ENCODE measurements around the gene KDM6A.

- TF ChIP-seq ZNF850 (CRISPR knock-in tag; conservative IDR thresholded peaks at IDR 0.05) (no peak), ZNF260 (CRISPR knock-in tag; IDR thresholded peaks at IDR 0.05; ENCODE audit: borderline replicate concordance, low read depth) (no peak), ZNF768 (CRISPR knock-in tag; IDR thresholded peaks at IDR 0.05) (no peak), TAF1 (CRISPR knock-in tag; IDR thresholded peaks at IDR 0.05) (no peak), EZH2 (conservative IDR thresholded peaks at IDR 0.05; ENCODE audit: low read depth, low read length) (no peak), E2F5 (CRISPR knock-in tag; conservative IDR thresholded peaks at IDR 0.05) (no peak), DNMT3B (CRISPR knock-in tag; conservative IDR thresholded peaks at IDR 0.05) (no peak), RERE (CRISPR knock-in tag; IDR thresholded peaks at IDR 0.05; ENCODE audit: low read depth) (no peak), TFAP4 (IDR thresholded peaks at IDR 0.05; ENCODE audit: borderline replicate concordance, low read depth) (no peak), ZNF749 (CRISPR knock-in tag; IDR thresholded peaks at IDR 0.05; ENCODE audit: borderline replicate concordance) (no peak), ZNF280D (CRISPR knock-in tag; IDR thresholded peaks at IDR 0.05) (no peak), NR3C1 (CRISPR knock-in tag; IDR thresholded peaks at IDR 0.05) (no peak), ZNF280B (CRISPR knock-in tag; IDR thresholded peaks at IDR 0.05; ENCODE audit: borderline replicate concordance) (no peak), JUND (CRISPR knock-in tag; IDR thresholded peaks at IDR 0.05) (no peak)
Observed at GRCh38 chrX:45001048-45001447, 128.1 kb downstream of the KDM6A start.
